Thymus (tissue), 11 donors: Measurements from ENCODE around the gene PTBP2. TPM values are rescaled to one million over a fixed set of nuclear protein-coding genes. Genes with fewer than 3 reads are reported as not detected.

Source experiments
- DNase-seq, 9 donors: peaks; one replicate each; pipeline ENCODE4 v3.0.0-alpha.2; 2013; ENCODE audit warnings: low spot score in 9 of 9, low read depth in 6 of 9, missing footprints in 1 of 9
- H3K27ac ChIP-seq, 2 donors: one replicate each; pipeline ENCODE4 v1.5.1; 2013; ENCODE audit warnings: control low read depth in 1 of 2, low read depth in 1 of 2, low read length in 1 of 2, mild to moderate bottlenecking in 1 of 2, moderate library complexity in 1 of 2
- H3K27me3 ChIP-seq, 2 donors: one replicate each; pipeline ENCODE4 v1.5.1; 2013; ENCODE audit warnings: low read length in 1 of 2; ENCODE audit not compliant: control insufficient read depth in 2 of 2, insufficient read depth in 1 of 2
- H3K36me3 ChIP-seq, 2 donors: one replicate each; pipeline ENCODE4 v1.5.1; 2013; ENCODE audit warnings: low read length in 1 of 2, mild to moderate bottlenecking in 1 of 2, moderate library complexity in 1 of 2; ENCODE audit not compliant: control insufficient read depth in 2 of 2, insufficient read depth in 2 of 2
- H3K4me1 ChIP-seq, 2 donors: one replicate each; pipeline ENCODE4 v1.5.1; 2013; ENCODE audit warnings: low read length in 2 of 2; ENCODE audit not compliant: control insufficient read depth in 2 of 2, insufficient read depth in 2 of 2
- H3K4me3 ChIP-seq, 2 donors: one replicate each; pipeline ENCODE4 v1.5.1; 2013; ENCODE audit warnings: low read length in 2 of 2, control low read depth in 1 of 2, mild to moderate bottlenecking in 1 of 2
- H3K9me3 ChIP-seq, 2 donors: one replicate each; pipeline ENCODE4 v1.5.1; 2013; ENCODE audit warnings: low read length in 1 of 2, mild to moderate bottlenecking in 1 of 2; ENCODE audit not compliant: control insufficient read depth in 2 of 2, insufficient read depth in 1 of 2
- WGBS: extraction: QIAGEN DNeasy Blood & Tissue Kit; methylation state at CpG from one replicate; pipeline ENCODE4 v1.1.7; 2013; 5-methylcytosine and 5-hydroxymethylcytosine counted together
- polyA plus RNA-seq: library from polyadenylated mRNA; stranded (reverse); fragments of 200-250 nt; gene quantifications from one replicate; pipeline ENCODE4 v1.2.3, GENCODE V29; 2013
- total RNA-seq: library from RNA; stranded (reverse); fragments of 120-200 nt; gene quantifications from one replicate; pipeline ENCODE4 v1.2.4, GENCODE V29; 2013
- donor health status: healthy.

The PTBP2 gene
- total and polyA plus RNA-seq, 2 donors: 27.6 to 43.9 TPM

DNA sequence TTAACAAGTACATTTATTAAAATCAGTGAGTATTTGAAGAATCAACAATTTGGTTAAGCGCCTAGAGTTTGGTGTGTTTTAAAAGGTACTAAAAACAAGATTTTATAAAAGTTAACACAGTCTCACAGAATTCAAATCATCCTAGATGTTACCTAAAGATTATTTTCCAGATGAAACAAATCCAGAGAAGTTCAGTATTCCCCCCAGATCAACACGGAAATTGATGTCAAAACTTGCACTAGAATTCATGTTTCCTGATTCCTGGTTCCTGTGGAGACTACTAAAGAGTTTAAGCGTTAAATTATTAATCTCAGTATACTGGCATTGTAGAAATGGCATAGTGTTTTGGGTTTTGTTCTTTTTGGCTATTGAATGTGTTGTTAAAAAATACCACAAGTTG, 1.4 kb downstream of the PTBP2 start:
- peak overlapping the region in 1 of 2 donors; percentile 92 for H3K27ac ChIP-seq

DNA sequence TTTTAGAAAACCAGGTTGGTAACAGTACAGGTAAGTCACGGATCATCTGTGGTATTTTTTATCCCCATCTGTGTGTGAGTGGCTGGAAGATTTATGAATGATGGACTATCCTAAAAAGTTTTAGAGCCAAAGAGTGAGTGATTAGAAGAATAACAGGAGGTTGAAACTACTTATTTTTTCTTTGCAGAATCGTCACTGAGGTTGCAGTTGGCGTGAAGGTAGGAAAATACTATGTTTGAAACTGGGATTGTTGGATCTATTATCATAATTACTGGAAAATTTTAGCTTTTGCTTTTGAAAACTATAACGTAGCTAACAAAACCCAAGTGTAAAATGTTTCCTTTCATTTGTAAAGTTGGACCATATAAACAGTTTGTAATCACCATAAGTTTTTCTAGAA, 1.8 kb downstream of the PTBP2 start:
- 28% methylated on average over 4 of the region's 4 CpGs for WGBS
- Histone ChIP-seq H3K27ac (no peak overlapping the region), H3K4me1 (peaks cover 0 to 2% of the 10 kb centered on the region in 2 donors), H3K36me3 (peaks cover 3 to 31% of the 10 kb centered on the region in 2 donors), H3K27me3 (no peaks in the 10 kb centered on the region), H3K4me3 (peak overlapping the region; percentile 91 to 100), H3K9me3 (no peaks in the 10 kb centered on the region)
- DNase-seq: peak in 1 of 9 donors; percentile 9

More for the DNA sequence above, 1.4 kb downstream of the PTBP2 start:
- no peaks in the 10 kb centered on the region for H3K27me3 ChIP-seq
- 30% methylated on average over 3 of the region's 3 CpGs for WGBS
- peak in 1 of 9 donors; percentile 16 for DNase-seq
- H3K4me1 ChIP-seq: peaks cover 0 to 2% of the 10 kb centered on the region in 2 donors
- H3K9me3 ChIP-seq: no peaks in the 10 kb centered on the region
- peak overlapping the region; percentile 91 to 100 for H3K4me3 ChIP-seq
- H3K36me3 ChIP-seq: peaks cover 3 to 28% of the 10 kb centered on the region in 2 donors

DNA sequence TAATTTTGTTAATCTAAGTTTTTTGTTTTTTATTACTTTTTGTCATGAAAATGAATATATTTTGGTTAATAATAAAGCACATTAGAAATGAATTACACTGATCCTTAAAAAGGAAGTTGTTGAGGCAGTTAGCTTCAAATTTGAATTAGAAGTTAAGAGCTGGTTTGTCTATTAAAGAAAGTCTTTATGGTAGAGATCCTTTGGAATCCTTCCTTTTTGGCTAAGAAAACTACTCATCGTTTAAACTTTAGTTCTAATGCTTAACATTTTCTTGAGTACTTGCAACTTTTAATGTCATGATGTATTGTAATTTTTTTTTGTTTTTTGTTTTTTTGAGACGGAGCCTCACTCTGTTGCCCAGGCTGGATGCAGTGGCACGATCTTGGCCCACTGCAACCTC, 2.4 kb downstream of the PTBP2 start:
- Histone ChIP-seq H3K9me3 (no peaks in the 10 kb centered on the region), H3K27ac (no peak overlapping the region), H3K4me3 (no peak overlapping the region), H3K36me3 (peaks cover 3 to 32% of the 10 kb centered on the region in 2 donors), H3K4me1 (peaks cover 0 to 2% of the 10 kb centered on the region in 2 donors), H3K27me3 (no peaks in the 10 kb centered on the region)
- no peak for DNase-seq
- 64% methylated on average over 3 of the region's 3 CpGs for WGBS

DNA sequence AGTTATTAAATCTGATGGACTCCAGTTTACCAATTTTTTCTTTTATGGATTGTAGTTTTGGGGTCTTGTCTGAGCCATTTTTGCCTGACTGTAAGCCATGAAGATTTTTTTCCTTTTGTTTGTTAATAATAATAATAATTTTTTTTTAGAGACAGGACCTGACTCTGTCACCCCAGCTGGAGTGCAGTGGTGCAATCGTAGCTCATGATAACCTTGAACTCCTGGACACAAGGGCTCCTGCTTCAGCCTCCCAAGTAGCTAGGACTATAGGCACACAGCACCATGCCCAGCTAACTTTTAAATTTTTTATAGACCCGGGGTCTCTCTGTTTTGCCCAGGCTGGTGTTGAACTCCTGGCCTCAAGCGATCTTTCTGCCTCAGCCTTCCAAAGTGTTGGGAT, 6.3 kb downstream of the PTBP2 start:
- 96% methylated on average over 3 of the region's 3 CpGs for WGBS
- peaks cover 3 to 44% of the 10 kb centered on the region in 2 donors for H3K36me3 ChIP-seq
- peaks cover 0 to 2% of the 10 kb centered on the region in 2 donors for H3K4me1 ChIP-seq
- DNase-seq: no peak
- no peaks in the 10 kb centered on the region for H3K9me3 ChIP-seq
- H3K4me3 ChIP-seq: no peak overlapping the region
- no peak overlapping the region for H3K27ac ChIP-seq
- no peaks in the 10 kb centered on the region for H3K27me3 ChIP-seq

DNA sequence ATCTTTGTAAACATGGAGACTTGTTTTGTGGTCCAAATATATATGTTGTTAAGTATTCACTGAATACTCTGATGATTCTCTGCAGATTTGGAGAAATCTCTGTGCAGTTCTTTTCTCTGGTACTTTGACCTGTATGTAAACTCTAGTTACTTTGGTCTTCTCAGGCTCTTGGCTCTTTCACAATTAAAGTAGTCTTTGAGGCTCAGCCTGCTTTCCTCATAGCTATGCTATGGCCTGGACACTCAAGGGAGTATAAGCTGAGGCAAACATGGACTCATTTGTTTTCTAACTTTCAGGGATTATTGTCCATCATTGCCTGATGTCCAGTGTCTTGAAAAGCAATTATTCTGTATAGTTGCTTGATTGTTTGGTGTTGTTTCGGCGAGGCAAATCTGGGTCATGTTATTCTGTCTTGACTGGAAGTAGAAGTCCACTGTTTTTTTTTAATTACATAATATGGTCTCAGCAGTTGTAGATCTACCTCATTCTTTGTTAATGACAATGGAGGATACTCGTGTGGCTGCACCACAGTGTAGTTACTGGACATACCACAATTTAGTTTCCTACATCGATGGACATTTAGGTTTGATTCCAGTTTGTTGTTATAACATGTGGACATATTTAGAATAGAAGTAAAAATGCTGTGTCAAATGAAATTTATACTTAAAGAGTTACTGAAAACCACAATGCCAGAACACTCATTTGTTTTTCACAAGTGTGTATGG, 9.2 kb downstream of the PTBP2 start:
- no peaks in the 10 kb centered on the region for H3K9me3 ChIP-seq
- peaks cover 5 to 42% of the 10 kb centered on the region in 2 donors for H3K36me3 ChIP-seq
- no peaks in the 10 kb centered on the region for H3K27me3 ChIP-seq
- DNase-seq: no peak
- WGBS: 95% methylated on average over 4 of the region's 4 CpGs
- H3K4me3 ChIP-seq: no peak overlapping the region
- no peak overlapping the region for H3K27ac ChIP-seq
- H3K4me1 ChIP-seq: no peaks in the 10 kb centered on the region

DNA sequence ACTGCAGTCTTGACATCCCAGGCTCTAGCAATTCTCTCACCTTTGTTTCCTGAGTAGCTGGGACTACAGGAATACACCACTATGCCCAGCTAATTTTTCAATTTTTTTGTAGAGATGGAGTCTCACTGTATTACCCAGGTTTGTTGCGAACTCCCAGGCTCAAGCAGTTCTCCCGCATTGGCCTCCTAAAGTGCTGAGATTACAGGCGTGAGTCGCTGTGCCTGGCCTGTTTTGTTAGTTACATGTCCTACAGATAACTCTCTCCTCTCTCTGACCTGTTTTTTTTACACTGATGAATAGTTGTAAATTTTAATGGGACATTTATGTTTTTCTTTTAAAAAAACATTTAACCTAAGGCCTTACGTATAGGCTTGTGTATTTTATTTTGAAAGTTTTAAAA, 19.8 kb downstream of the PTBP2 start:
- no peaks in the 10 kb centered on the region for H3K27me3 ChIP-seq
- no peaks in the 10 kb centered on the region for H3K4me1 ChIP-seq
- H3K4me3 ChIP-seq: no peak overlapping the region
- WGBS: 98% methylated on average over 5 of the region's 5 CpGs
- peaks cover 0 to 9% of the 10 kb centered on the region in 2 donors for H3K36me3 ChIP-seq
- peaks cover 0 to 3% of the 10 kb centered on the region in 2 donors for H3K9me3 ChIP-seq
- no peak overlapping the region for H3K27ac ChIP-seq
- DNase-seq: no peak

DNA sequence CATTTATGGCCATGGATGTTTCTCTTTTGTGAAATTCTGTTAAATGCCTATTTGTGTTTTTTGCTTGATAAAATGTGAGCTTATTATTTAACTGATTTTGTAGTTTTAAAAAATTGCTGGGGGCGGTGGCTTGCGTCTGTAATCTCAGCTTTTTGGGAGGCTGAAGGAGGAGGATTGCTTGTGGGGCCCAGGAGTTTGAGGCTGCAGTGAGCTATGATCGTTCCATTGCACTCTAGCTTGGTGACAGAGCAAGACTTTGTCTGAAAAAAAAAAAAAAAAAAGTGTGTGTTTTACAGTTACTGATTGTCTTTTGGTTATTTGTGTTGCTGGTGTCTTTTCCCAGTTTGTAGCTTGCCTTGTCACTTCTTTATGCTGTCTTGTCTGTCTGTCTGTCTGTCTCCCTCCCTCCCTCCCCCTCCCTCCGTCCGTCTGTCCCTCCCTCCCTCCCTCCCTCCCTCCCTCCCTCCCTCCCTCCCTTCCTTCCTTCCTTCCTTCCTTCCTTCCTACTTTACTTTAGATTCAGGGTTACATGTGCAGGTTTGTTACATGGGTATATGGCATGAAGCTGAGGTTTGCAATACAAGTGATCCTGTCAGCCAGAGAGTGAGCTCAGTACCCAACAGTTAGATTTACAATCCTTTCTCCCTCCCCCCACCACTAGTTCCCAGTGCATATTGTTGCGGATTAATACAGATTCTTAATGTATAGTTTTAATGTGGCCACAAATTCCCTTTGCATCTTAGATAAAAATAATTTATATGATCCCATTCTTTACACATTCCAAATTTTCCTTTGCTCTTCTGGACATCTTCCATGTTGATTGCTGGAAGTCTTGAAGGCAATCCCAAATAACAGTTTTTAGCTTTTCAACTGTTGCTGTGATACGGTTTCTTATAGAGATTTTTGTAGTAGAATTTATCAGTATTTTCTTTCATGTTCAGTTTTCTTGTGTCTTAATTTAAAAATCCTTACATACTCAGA, 25.1 kb downstream of the PTBP2 start:
- 83% methylated on average over 7 of the region's 7 CpGs for WGBS
- DNase-seq: no peak
- Histone ChIP-seq H3K4me1 (no peaks in the 10 kb centered on the region), H3K27me3 (no peaks in the 10 kb centered on the region), H3K9me3 (no peaks in the 10 kb centered on the region), H3K27ac (peak overlapping the region in 1 of 2 donors; percentile 42), H3K36me3 (peaks cover 5 to 13% of the 10 kb centered on the region in 2 donors), H3K4me3 (no peak overlapping the region)

DNA sequence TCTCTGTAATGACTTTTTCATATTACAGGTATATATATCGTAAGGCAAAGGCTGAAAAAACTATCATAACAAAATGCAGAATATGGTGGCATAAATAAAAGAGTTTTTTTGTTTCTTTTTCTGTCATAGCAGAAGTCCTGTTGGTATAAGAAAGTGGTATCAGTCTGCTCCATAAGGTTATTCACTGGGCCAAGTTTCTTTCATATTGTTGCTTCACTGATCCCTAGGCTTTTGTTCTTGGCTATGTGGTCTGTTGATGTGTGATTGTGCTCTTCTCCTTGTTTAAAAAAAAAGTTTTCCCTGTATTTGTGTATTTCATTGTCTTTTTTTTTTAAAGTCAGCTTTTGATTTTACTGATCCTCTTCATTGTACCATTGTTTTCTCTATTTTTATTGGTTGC, 26.0 kb downstream of the PTBP2 start:
- H3K9me3 ChIP-seq: no peaks in the 10 kb centered on the region
- no peak for DNase-seq
- no peaks in the 10 kb centered on the region for H3K4me1 ChIP-seq
- WGBS: 99% methylated on average over 1 of the region's 1 CpG
- no peaks in the 10 kb centered on the region for H3K27me3 ChIP-seq
- H3K27ac ChIP-seq: no peak overlapping the region
- no peak overlapping the region for H3K4me3 ChIP-seq
- peaks cover 5 to 18% of the 10 kb centered on the region in 2 donors for H3K36me3 ChIP-seq

DNA sequence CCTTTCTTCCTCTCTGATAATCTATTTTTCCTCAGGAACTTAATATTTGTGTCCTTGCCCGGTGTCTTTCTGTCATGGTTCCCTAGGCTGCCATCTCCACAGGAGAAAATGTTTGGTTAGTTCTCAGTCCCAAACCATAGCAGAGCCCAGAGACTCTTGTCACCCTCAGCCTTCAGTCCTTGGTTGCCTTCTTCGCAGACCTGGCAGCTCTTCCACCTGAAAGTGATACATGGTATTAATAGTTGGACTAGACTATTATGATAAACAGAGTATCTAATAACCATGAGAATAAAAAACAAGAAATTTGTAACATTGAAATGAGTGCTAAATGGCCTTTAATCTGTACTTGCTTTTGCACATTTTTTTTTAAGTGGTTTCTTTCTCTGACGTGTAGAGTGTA, 26.5 kb downstream of the PTBP2 start:
- H3K9me3 ChIP-seq: no peaks in the 10 kb centered on the region
- 82% methylated on average over 3 of the region's 3 CpGs for WGBS
- peaks cover 10 to 24% of the 10 kb centered on the region in 2 donors for H3K36me3 ChIP-seq
- no peaks in the 10 kb centered on the region for H3K27me3 ChIP-seq
- H3K27ac ChIP-seq: no peak overlapping the region
- no peak for DNase-seq
- no peak overlapping the region for H3K4me3 ChIP-seq
- H3K4me1 ChIP-seq: no peaks in the 10 kb centered on the region
